ENCODE results near the gene STK39.

STK39 gene

DNA sequence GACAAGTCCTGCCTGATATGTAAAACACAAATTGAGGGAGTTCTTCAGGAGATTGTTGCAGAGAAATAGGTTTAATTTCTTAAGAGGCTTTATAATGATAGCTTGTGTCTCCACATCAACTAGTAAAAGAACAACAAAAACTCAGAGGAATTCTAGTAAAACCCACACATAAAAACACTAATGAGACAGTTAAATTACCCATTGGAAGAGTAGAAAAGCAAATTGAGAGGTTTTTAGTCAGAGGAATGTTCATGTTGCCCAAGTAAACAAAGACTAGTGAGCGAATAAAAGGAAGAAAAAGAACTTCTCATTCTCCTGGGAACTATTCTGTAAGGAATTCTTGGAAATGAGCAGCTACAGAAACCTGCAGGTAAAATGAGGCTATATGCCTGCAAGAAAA is 330.6 kb downstream of the STK39 start:
- DNase-seq (ENCODE audit: low spot score): no peak

DNA sequence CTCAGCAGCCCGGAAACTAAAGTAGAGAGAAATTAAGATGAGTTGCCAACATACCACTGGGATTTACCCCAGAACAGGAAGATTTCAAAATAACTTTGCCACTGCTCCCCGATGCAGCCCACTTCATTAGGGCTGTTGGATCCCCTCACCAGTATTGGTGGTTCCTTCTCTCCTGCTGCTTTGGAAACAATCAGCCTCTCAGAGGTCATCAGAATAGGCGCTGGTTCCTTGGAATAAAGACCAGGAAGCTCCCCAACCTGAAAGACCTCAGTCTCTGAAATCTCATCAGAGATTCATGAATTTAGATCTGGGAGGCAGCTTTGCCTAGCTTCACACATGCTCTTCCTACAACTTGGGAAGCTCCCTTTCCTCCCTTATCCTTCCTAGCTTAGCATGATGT is 332.4 kb downstream of the STK39 start:
- DNase-seq (ENCODE audit: low spot score): no peak

DNA sequence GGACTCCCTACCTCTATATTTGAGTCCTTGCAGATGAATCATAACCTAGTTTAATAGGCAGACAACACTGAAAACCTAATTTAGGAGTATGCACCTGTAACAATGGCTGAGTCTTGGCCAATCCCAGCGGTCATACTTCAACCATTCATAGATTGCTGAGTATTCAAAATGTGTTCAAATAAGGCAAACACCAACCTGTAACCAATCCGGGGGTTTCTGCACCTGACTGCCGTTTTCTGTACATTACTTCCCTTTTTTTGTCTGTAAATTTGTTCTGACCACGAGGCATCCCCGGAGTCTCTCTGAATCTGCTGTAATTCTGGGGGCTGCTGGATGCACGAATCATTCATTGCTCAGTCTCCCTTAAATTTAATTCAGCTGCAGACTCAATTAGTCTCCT is 338.6 kb downstream of the STK39 start:
- no peak for DNase-seq (ENCODE audit: low spot score)

DNA sequence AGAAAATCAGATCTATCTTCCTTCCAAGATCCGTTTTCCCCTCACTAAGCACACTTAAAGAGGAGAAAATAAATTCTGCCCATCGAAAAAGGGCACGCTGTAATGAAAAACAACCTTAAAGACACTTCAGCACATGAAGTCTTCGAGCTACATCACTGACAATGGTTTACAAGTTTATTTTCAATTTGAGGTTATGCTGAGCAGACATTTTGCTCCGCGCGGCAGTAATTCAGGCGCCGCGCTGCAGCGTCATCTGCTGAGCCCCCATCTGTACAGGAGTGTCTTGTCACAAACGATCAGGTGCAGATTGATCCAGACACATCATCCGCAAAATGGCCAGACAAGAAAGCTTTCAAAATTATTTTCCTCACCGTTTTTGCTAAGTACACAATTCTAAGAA is 341.7 kb downstream of the STK39 start:
- no peak for DNase-seq (ENCODE audit: low spot score)
